SK-N-SH (cell line): ENCODE measurements around the gene SAXO1. TPM values are rescaled to one million over a fixed set of nuclear protein-coding genes. Genes with fewer than 3 reads are reported as not detected.

Source experiments
- CTCF ChIA-PET: fragments of 300-600, 350-600 bp; formaldehyde crosslinking; extraction: SDS; loops from one replicate; lab custom pipeline; 2021; lab: Yijun Ruan, JAX
- POLR2A ChIA-PET: fragments of 350-600 bp; sonication (Branson Sonifier 250); formaldehyde crosslinking; extraction: SDS; loops from one replicate; lab custom pipeline; 2020; ENCODE audit warnings: antibody characterized with exemption, inconsistent platforms; lab: Yijun Ruan, JAX
- DNase-seq: peaks from one replicate; pipeline ENCODE4 v3.0.0; 2012
- H2AFZ ChIP-seq: fragments of 200-600 bp; sonication (generic); 2 replicates; pipeline ENCODE4 v1.8.1; 2016; ENCODE audit warnings: antibody characterized with exemption, mild to moderate bottlenecking, low read depth
- H3F3A ChIP-seq: fragments of 200-600 bp; sonication (generic); replicated peaks from 2 replicates; pipeline ENCODE3; 2016; ENCODE audit warnings: antibody characterized with exemption, mild to moderate bottlenecking; ENCODE audit not compliant: insufficient read depth
- H3K27ac ChIP-seq, 2 experiments: fragments of 200-500 bp in 1 of 2; fragments of 200-600 bp in 1 of 2; sonication (Bioruptor generic) in 1 of 2; sonication (generic), shearing (Covaris generic) in 1 of 2; 2 replicates each; pipeline versions ENCODE4 v1.5.1 to v1.6.1; 2014 to 2016; ENCODE audit warnings: low read depth in 2 of 2, inconsistent platforms in 1 of 2, low read length in 1 of 2, mild to moderate bottlenecking in 1 of 2, mixed read lengths in 1 of 2
- H3K27me3 ChIP-seq: fragments of 200-600 bp; sonication (generic), shearing (Covaris generic); 2 replicates; pipeline ENCODE4 v1.6.1; 2016; ENCODE audit warnings: mixed run types; ENCODE audit not compliant: insufficient read depth
- H3K36me3 ChIP-seq, 2 experiments: fragments of 200-500 bp in 1 of 2; fragments of 200-600 bp in 1 of 2; sonication (Bioruptor generic) in 1 of 2; sonication (generic) in 1 of 2; replicated peaks in 1 of 2; 2 replicates each; pipeline versions ENCODE3 to v1.5.1; 2014 to 2016; ENCODE audit warnings: low read length in 1 of 2, mild to moderate bottlenecking in 1 of 2; ENCODE audit not compliant: insufficient read depth in 2 of 2, control insufficient read depth in 1 of 2
- H3K4me1 ChIP-seq, 2 experiments: fragments of 200-500 bp in 1 of 2; fragments of 200-600 bp in 1 of 2; sonication (Bioruptor generic) in 1 of 2; sonication (generic), shearing (Covaris generic) in 1 of 2; 2 replicates each; pipeline versions ENCODE4 v1.5.1 to v1.6.1; 2014 to 2016; ENCODE audit warnings: low read depth in 1 of 2, low read length in 1 of 2, mixed run types in 1 of 2; ENCODE audit not compliant: insufficient read depth in 2 of 2, control insufficient read depth in 1 of 2
- H3K4me2 ChIP-seq: fragments of 200-600 bp; sonication (generic), shearing (Covaris generic); 2 replicates; pipeline ENCODE4 v1.6.1; 2017; ENCODE audit warnings: mixed run types
- H3K4me3 ChIP-seq, 2 experiments: fragments of 200-500 bp in 1 of 2; fragments of 200-600 bp in 1 of 2; sonication (Bioruptor generic) in 1 of 2; sonication (generic), shearing (Covaris generic) in 1 of 2; 2 replicates each; pipeline versions ENCODE4 v1.5.1 to v1.8.1; 2014 to 2016; ENCODE audit warnings: low read depth in 2 of 2, inconsistent platforms in 1 of 2, low read length in 1 of 2, mild to moderate bottlenecking in 1 of 2, mixed read lengths in 1 of 2, moderate library complexity in 1 of 2
- H3K79me2 ChIP-seq: fragments of 200-600 bp; sonication (generic); 2 replicates; pipeline ENCODE4 v1.8.1; 2017; ENCODE audit warnings: mild to moderate bottlenecking; ENCODE audit not compliant: insufficient read depth
- H3K9ac ChIP-seq: fragments of 200-600 bp; sonication (generic); 2 replicates; pipeline ENCODE4 v1.6.1; 2017; ENCODE audit warnings: mixed run types
- H3K9me2 ChIP-seq: fragments of 200-600 bp; sonication (generic); 2 replicates; pipeline ENCODE4 v1.6.1; 2017; ENCODE audit warnings: mixed run types
- H3K9me3 ChIP-seq: fragments of 200-600 bp; sonication (generic); 2 replicates; pipeline ENCODE4 v1.6.1; 2017; ENCODE audit warnings: mixed run types, mild to moderate bottlenecking, moderate library complexity
- H4K20me1 ChIP-seq: fragments of 200-600 bp; sonication (generic); 2 replicates; pipeline ENCODE4 v1.6.1; 2017; ENCODE audit warnings: mild to moderate bottlenecking, mixed run types; ENCODE audit not compliant: insufficient read depth
- FOSL2 ChIP-seq: IDR thresholded peaks from 2 replicates; pipeline ENCODE4 v1.4.0; 2012; ENCODE audit warnings: low read depth, mild to moderate bottlenecking, moderate library complexity, borderline replicate concordance
- GABPA ChIP-seq: IDR thresholded peaks from 2 replicates; pipeline ENCODE4 v1.4.0; 2012; ENCODE audit warnings: low read depth, mild to moderate bottlenecking
- GATA2 ChIP-seq: sonication (generic); formaldehyde crosslinking; IDR thresholded peaks from 2 replicates; pipeline ENCODE4 v1.5.0; 2020; ENCODE audit warnings: mild to moderate bottlenecking, missing genetic modification reagents
- IRF3 ChIP-seq: fragments of 150-350 bp; IDR thresholded peaks from 2 replicates; pipeline ENCODE4 v1.6.1; 2016; ENCODE audit warnings: mild to moderate bottlenecking, low read depth, low read length
- JUND ChIP-seq: IDR thresholded peaks from 2 replicates; pipeline ENCODE4 v1.4.0; 2012
- NFIC ChIP-seq: IDR thresholded peaks from 2 replicates; pipeline ENCODE4 v1.4.0; 2012; ENCODE audit warnings: borderline replicate concordance
- NRF1 ChIP-seq: IDR thresholded peaks from 2 replicates; pipeline ENCODE4 v1.6.1; 2012; ENCODE audit warnings: low read depth, mild to moderate bottlenecking, low read length
- POLR2AphosphoS5 ChIP-seq: IDR thresholded peaks from 2 replicates; pipeline ENCODE4 v1.6.1; 2012; ENCODE audit warnings: low read depth, low read length
- RCOR1 ChIP-seq: fragments of 150-350 bp; IDR thresholded peaks from 2 replicates; pipeline ENCODE4 v1.6.1; 2017; ENCODE audit warnings: antibody characterized with exemption, low read length
- RFX5 ChIP-seq: IDR thresholded peaks from 2 replicates; pipeline ENCODE4 v1.6.1; 2012; ENCODE audit warnings: mild to moderate bottlenecking, improper control_type of control experiment, low read length
- RXRA ChIP-seq: IDR thresholded peaks from 2 replicates; pipeline ENCODE4 v1.4.0; 2012; ENCODE audit warnings: low read depth, mild to moderate bottlenecking, borderline replicate concordance
- SMC3 ChIP-seq: IDR thresholded peaks from 2 replicates; pipeline ENCODE4 v1.6.1; 2012; ENCODE audit warnings: low read depth, low read length, improper control_type of control experiment
- TCF12 ChIP-seq: IDR thresholded peaks from 2 replicates; pipeline ENCODE4 v1.4.0; 2012
- TEAD4 ChIP-seq: IDR thresholded peaks from 2 replicates; pipeline ENCODE4 v1.4.0; 2012; ENCODE audit warnings: mild to moderate bottlenecking, borderline replicate concordance; ENCODE audit not compliant: insufficient read depth
- USF1 ChIP-seq: IDR thresholded peaks from 2 replicates; pipeline ENCODE4 v1.4.0; 2012; ENCODE audit warnings: low read depth, borderline replicate concordance
- USF2 ChIP-seq: fragments of 150-350 bp; IDR thresholded peaks from 2 replicates; pipeline ENCODE4 v1.6.1; 2017; ENCODE audit warnings: antibody characterized with exemption, low read length, low read depth, borderline replicate concordance
- WGBS: methylation state at CpG from one replicate; pipeline ENCODE4 v1.1.6; 2017; ENCODE audit warnings: low lambda C conversion rate; 5-methylcytosine and 5-hydroxymethylcytosine counted together
- polyA plus RNA-seq, 3 experiments: library from polyadenylated mRNA; depleted of rRNA; stranded (reverse); fragments of >200 nt; gene quantifications; 2 replicates each; pipeline ENCODE4 v1.2.3, GENCODE V29; 2012

Gene SAXO1
- polyA plus RNA-seq, 1 of the 3 experiments (the other 2 are of a cell fraction) = 0.03 TPM

- peaks cover 4 to 14% of the 10 kb centered on the region in 2 experiments; a peak in 2 of 4 replicates for H3K4me1 ChIP-seq
- H3K27ac ChIP-seq = no peak overlapping the region
- 67% methylated on average over 2 of the region's 2 CpGs for WGBS
- H3K9me3 ChIP-seq = no peaks in the 10 kb centered on the region
- H3K27me3 ChIP-seq = no peaks in the 10 kb centered on the region
- ChIA-PET CTCF (interaction anchor here (0.9 to 1.5 kb wide), 2 partner anchors 11 to 655 kb away, joined by 3 read pairs; no protein-coding TSS in a partner anchor), POLR2A (no interaction called here)
- peaks cover 7% of the 10 kb centered on the region for H3F3A ChIP-seq
- no peak for DNase-seq
- H3K79me2 ChIP-seq = no peaks in the 10 kb centered on the region
- TF ChIP-seq GATA2 (CRISPR knock-in tag) = no peak
- no peak for TF ChIP-seq NRF1
- no peak for TF ChIP-seq IRF3
- TF ChIP-seq RCOR1 = no peak
- no peak for TF ChIP-seq RXRA
- no peak for TF ChIP-seq GABPA
- no peak for TF ChIP-seq USF2
- no peak for TF ChIP-seq SMC3
- no peak for TF ChIP-seq NFIC
- no peak for TF ChIP-seq TCF12
- H3K4me3 ChIP-seq = no peak overlapping the region
- no peak overlapping the region for H2AFZ ChIP-seq
- H3K9ac ChIP-seq = no peak overlapping the region
- H4K20me1 ChIP-seq = no peaks in the 10 kb centered on the region
- H3K9me2 ChIP-seq = no peaks in the 10 kb centered on the region
- H3K36me3 ChIP-seq = peaks cover 3 to 19% of the 10 kb centered on the region in 2 experiments
- H3K4me2 ChIP-seq = no peak overlapping the region
Observed at GRCh38 chr9:18910435-18910834, 122.6 kb downstream of the SAXO1 start.

- no peaks in the 10 kb centered on the region for H3K9me3 ChIP-seq
- TF ChIP-seq POLR2AphosphoS5 (no peak), FOSL2 (no peak), TEAD4 (no peak), USF1 (no peak), JUND (no peak), RFX5 (no peak), NFIC (no peak)
- H3K9ac ChIP-seq = no peak overlapping the region
- no peak overlapping the region for H3K4me2 ChIP-seq
- no peaks in the 10 kb centered on the region for H4K20me1 ChIP-seq
- 94% methylated on average over 11 of the region's 17 CpGs for WGBS
- no peak overlapping the region for H3K27ac ChIP-seq
- peaks cover 14% of the 10 kb centered on the region for H3F3A ChIP-seq
- H3K36me3 ChIP-seq = peaks cover 3 to 19% of the 10 kb centered on the region in 2 experiments
- CTCF ChIA-PET = interaction anchor here (0.9 kb wide), 1 partner anchor 31 kb away, joined by 3 read pairs; no protein-coding TSS in a partner anchor
- H3K4me3 ChIP-seq = no peak overlapping the region
- peaks cover 0 to 14% of the 10 kb centered on the region in 2 experiments; a peak in 2 of 4 replicates for H3K4me1 ChIP-seq
- no peaks in the 10 kb centered on the region for H3K9me2 ChIP-seq
- H2AFZ ChIP-seq = no peak overlapping the region
- no peaks in the 10 kb centered on the region for H3K79me2 ChIP-seq
- DNase-seq = no peak
- no peaks in the 10 kb centered on the region for H3K27me3 ChIP-seq
- POLR2A ChIA-PET = no interaction called here
Observed at GRCh38 chr9:18909140-18910018, 123.6 kb downstream of the SAXO1 start.
